ENCODE data around the gene ST6GAL1. TPM values are rescaled to one million over a fixed set of nuclear protein-coding genes. Genes with fewer than 3 reads are reported as not detected.

Gene ST6GAL1
- total and polyA plus RNA-seq, 2 of the 8 experiments (the other 6 are each of a cell fraction or from before 2014, with no cell fraction given) = 62.8 to 80.9 TPM

GRCh38 chr3:187006864-187007630 is 76.7 kb downstream of the ST6GAL1 start:
- TF ChIP-seq HDAC6 (IDR thresholded peaks at IDR 0.05; ENCODE audit: low read depth, low read length) (no peak), PHF8 (conservative IDR thresholded peaks at IDR 0.05; ENCODE audit: low read depth, low read length) (no peak), POLR2AphosphoS5 (IDR thresholded peaks at IDR 0.05; ENCODE audit: low read depth, low read length) (no peak), CTBP2 (IDR thresholded peaks at IDR 0.05; ENCODE audit: borderline replicate concordance, insufficient read depth, insufficient read length, low read length) (no peak), CHD1 (IDR thresholded peaks at IDR 0.05; ENCODE audit: low read depth, low read length) (no peak), CBX8 (IDR thresholded peaks at IDR 0.05; ENCODE audit: borderline replicate concordance, low read depth, low read length) (no peak), RNF2 (IDR thresholded peaks at IDR 0.05; ENCODE audit: borderline replicate concordance, low read depth, low read length, missing control alignments, poor library complexity, severe bottlenecking) (no peak)
- no peak for DNase-seq (ENCODE audit: low read depth in 1 of 2, low spot score in 2 of 2)
- no peak overlapping the region for H2BK15ac ChIP-seq (ENCODE audit: low read length)
- no peak overlapping the region for H3K4me2 ChIP-seq (ENCODE audit: insufficient read depth in 1 of 2, low read depth in 2 of 2, low read length in 2 of 2)
- H2BK12ac ChIP-seq (ENCODE audit: low read depth, low read length) = no peak overlapping the region
- no peak overlapping the region for H2BK20ac ChIP-seq (ENCODE audit: low read length)
- H2BK5ac ChIP-seq (ENCODE audit: low read depth, low read length) = no peak overlapping the region
- no peak overlapping the region for H3K4ac ChIP-seq (replicated peaks; ENCODE audit: insufficient read length, low read depth, low read length)
- H3K23me2 ChIP-seq (ENCODE audit: low read depth, low read length) = no peaks in the 10 kb centered on the region
- CTCF ChIA-PET (ENCODE audit: partially characterized antibody) = no interaction called here
- POLR2A ChIA-PET (ENCODE audit: partially characterized antibody) = no interaction called here
- H3K4me3 ChIP-seq (ENCODE audit: extremely low read depth in 1 of 4, insufficient read depth in 2 of 4, low read depth in 3 of 4, low read length in 4 of 4) = no peak overlapping the region
- H3K18ac ChIP-seq (ENCODE audit: extremely low read depth, low read length) = no peak overlapping the region
- H4K20me1 ChIP-seq (replicated peaks in 1 of 2; ENCODE audit: control insufficient read depth in 1 of 2, insufficient read depth in 2 of 2, low read length in 2 of 2) = peaks cover 2% of the 10 kb centered on the region in 2 experiments
- no peak for FAIRE-seq
- peaks cover 0 to 27% of the 10 kb centered on the region in 2 experiments; a peak in 2 of 4 replicates for H3K79me2 ChIP-seq (ENCODE audit: control insufficient read depth in 1 of 2, insufficient read depth in 2 of 2, low read length in 2 of 2)
- H3K36me3 ChIP-seq (ENCODE audit: control insufficient read depth in 2 of 4, insufficient read depth in 4 of 4, low read length in 3 of 4) = peaks cover 0 to 21% (median 1%) of the 10 kb centered on the region in 4 experiments; a peak in 4 of 8 replicates
- no peaks in the 10 kb centered on the region for H3K9me3 ChIP-seq (ENCODE audit: insufficient read depth in 2 of 2, low read depth in 1 of 2, low read length in 1 of 2)
- no peak overlapping the region for H4K8ac ChIP-seq (ENCODE audit: extremely low read depth, insufficient read depth, low read length)
- H3K9ac ChIP-seq (replicated peaks in 1 of 4; ENCODE audit: extremely low read depth in 1 of 4, low read depth in 3 of 4, low read length in 3 of 4) = no peak overlapping the region
- 97% methylated on average over 2 of the region's 2 CpGs; no CpG with 5 or more reads in 1 of the 2 experiments for WGBS, 2 experiments (ENCODE audit: extremely low coverage in 1 of 2, insufficient coverage in 1 of 2, insufficient read length in 1 of 2, insufficient replicate concordance in 2 of 2, low coverage in 1 of 2, low lambda C conversion rate in 2 of 2, missing lambda C conversion rate in 1 of 2)
- H3K23ac ChIP-seq (ENCODE audit: insufficient read length) = no peak overlapping the region
- H3K27ac ChIP-seq (ENCODE audit: low read depth, low read length) = no peak overlapping the region
- H3K79me1 ChIP-seq (ENCODE audit: low read depth, low read length) = peaks cover 5% of the 10 kb centered on the region
- no peak overlapping the region for H2AK5ac ChIP-seq (ENCODE audit: low read depth, low read length)
- H2BK120ac ChIP-seq (replicated peaks; ENCODE audit: low read depth, low read length) = no peak overlapping the region
- no peak overlapping the region for H4K5ac ChIP-seq (ENCODE audit: insufficient read length, low read depth, low read length)
- H3K4me1 ChIP-seq (replicated peaks in 1 of 4; ENCODE audit: control insufficient read depth in 3 of 4, insufficient read depth in 4 of 4, low read length in 3 of 4) = peaks cover 0 to 3% (median 0%) of the 10 kb centered on the region in 4 experiments; a peak in 3 of 7 replicates
- no peaks in the 10 kb centered on the region for H3K27me3 ChIP-seq (replicated peaks in 1 of 4; ENCODE audit: control insufficient read depth in 3 of 4, extremely low read depth in 1 of 4, insufficient read depth in 3 of 4, low read length in 3 of 4)
- H4K91ac ChIP-seq (replicated peaks; ENCODE audit: insufficient read length, low read length) = no peak overlapping the region
- no peak overlapping the region for H3K56ac ChIP-seq (replicated peaks; ENCODE audit: insufficient read length, low read depth, low read length)
- H3K14ac ChIP-seq (ENCODE audit: insufficient read length) = no peak overlapping the region
- H2AFZ ChIP-seq (ENCODE audit: low read length) = no peak overlapping the region

Data from H1 (cell line).